ENCODE results near the gene NCOA5. TPM values are rescaled to one million over a fixed set of nuclear protein-coding genes. Genes with fewer than 3 reads are reported as not detected.

NCOA5 gene
- total RNA-seq, 1 donor from 2014 or later = 34.9 TPM

DNA sequence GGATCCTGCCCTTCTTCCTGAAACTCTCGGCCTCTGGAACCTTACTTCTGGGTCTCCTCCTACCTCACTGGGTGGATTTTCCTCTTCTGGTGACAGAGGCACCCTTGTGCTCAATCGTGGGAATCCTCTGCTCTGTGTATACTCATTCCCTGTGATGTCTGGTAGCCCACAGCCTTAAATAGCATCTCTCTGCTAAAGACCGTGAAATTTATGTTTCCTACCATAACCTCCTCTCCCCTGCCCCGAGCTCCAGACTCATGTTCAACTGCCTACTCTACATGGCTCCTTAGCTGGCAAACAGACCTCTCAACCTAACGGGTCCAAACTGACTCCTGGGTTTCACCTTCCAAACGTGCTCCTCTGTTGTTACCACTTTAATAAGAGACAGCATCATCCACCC is 71.2 kb downstream of the NCOA5 start:
- TF ChIP-seq, protein P1, sequence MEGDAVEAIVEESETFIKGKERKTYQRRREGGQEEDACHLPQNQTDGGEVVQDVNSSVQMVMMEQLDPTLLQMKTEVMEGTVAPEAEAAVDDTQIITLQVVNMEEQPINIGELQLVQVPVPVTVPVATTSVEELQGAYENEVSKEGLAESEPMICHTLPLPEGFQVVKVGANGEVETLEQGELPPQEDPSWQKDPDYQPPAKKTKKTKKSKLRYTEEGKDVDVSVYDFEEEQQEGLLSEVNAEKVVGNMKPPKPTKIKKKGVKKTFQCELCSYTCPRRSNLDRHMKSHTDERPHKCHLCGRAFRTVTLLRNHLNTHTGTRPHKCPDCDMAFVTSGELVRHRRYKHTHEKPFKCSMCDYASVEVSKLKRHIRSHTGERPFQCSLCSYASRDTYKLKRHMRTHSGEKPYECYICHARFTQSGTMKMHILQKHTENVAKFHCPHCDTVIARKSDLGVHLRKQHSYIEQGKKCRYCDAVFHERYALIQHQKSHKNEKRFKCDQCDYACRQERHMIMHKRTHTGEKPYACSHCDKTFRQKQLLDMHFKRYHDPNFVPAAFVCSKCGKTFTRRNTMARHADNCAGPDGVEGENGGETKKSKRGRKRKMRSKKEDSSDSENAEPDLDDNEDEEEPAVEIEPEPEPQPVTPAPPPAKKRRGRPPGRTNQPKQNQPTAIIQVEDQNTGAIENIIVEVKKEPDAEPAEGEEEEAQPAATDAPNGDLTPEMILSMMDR (IDR thresholded peaks at IDR 0.05; ENCODE audit: unreplicated experiment) = no peak
- peaks cover 10% of the 10 kb centered on the region for H3K27me3 Mint-ChIP-seq (ENCODE audit: unreplicated experiment)
- no peak overlapping the region for H3K27ac Mint-ChIP-seq (ENCODE audit: unreplicated experiment)

DNA sequence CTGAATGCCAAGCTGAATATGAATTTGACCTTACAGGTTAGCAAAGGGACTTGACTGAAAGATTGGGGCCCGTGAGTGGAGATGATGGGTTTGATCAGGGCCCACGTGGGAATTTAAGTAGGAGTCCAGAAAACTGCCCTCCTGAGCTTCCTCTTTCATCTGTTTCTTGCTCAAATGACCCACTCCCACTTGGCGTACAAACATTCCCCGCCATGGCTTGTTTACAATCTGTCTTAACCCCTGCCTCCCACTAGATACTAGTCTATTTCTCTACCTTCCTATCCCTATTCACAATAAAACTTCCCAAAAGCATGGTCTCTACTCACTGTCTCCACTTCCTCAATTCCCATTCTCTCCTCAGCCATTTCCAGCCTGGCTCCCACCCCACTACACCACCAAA is 71.7 kb downstream of the NCOA5 start:
- TF ChIP-seq, protein P1 (IDR thresholded peaks at IDR 0.05; ENCODE audit: unreplicated experiment) = no peak
- Mint-ChIP-seq H3K36me3 (ENCODE audit: low read depth, unreplicated experiment) (peaks cover 6% of the 10 kb centered on the region), H3K4me1 (ENCODE audit: unreplicated experiment) (peaks cover 13% of the 10 kb centered on the region), H3K27ac (ENCODE audit: unreplicated experiment) (no peak overlapping the region), H3K4me3 (ENCODE audit: unreplicated experiment) (peak overlapping the region; percentile 11), H3K9me3 (ENCODE audit: unreplicated experiment) (no peaks in the 10 kb centered on the region), H3K27me3 (ENCODE audit: unreplicated experiment) (peaks cover 10% of the 10 kb centered on the region)
- DNase-seq (ENCODE audit: low spot score) = no peak

More for the DNA sequence above, 71.2 kb downstream of the NCOA5 start:
- H3K4me3 Mint-ChIP-seq (ENCODE audit: unreplicated experiment) = peak overlapping the region; percentile 11
- no peak for DNase-seq (ENCODE audit: low spot score)
- peaks cover 6% of the 10 kb centered on the region for H3K36me3 Mint-ChIP-seq (ENCODE audit: low read depth, unreplicated experiment)
- H3K4me1 Mint-ChIP-seq (ENCODE audit: unreplicated experiment) = peaks cover 13% of the 10 kb centered on the region
- H3K9me3 Mint-ChIP-seq (ENCODE audit: unreplicated experiment) = no peaks in the 10 kb centered on the region

DNA sequence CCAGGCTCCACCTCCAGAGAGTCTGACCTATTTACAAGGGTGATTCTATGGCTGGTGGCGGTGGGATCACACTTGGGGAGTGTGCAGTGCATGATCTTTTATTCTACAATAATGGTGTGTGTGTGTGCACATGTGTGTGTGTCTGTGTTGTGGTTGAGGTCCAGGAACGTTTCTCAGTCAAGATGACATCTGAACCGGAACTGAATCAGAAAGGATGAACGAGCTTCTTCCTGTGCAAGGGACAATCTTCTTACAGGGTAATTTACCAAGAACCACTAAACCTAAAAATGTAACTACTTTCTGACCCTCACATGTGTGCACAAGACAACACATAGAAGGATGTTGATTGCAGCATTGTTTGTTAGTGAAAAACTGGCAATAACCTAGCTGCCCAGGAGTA is 72.5 kb downstream of the NCOA5 start:
- Mint-ChIP-seq H3K4me3 (ENCODE audit: unreplicated experiment) (no peak overlapping the region), H3K4me1 (ENCODE audit: unreplicated experiment) (peaks cover 13% of the 10 kb centered on the region), H3K9me3 (ENCODE audit: unreplicated experiment) (no peaks in the 10 kb centered on the region), H3K27ac (ENCODE audit: unreplicated experiment) (no peak overlapping the region), H3K27me3 (ENCODE audit: unreplicated experiment) (peaks cover 10% of the 10 kb centered on the region), H3K36me3 (ENCODE audit: low read depth, unreplicated experiment) (peaks cover 6% of the 10 kb centered on the region)
- no peak for DNase-seq (ENCODE audit: low spot score)
- TF ChIP-seq, protein P1 (IDR thresholded peaks at IDR 0.05; ENCODE audit: unreplicated experiment) = no peak

DNA sequence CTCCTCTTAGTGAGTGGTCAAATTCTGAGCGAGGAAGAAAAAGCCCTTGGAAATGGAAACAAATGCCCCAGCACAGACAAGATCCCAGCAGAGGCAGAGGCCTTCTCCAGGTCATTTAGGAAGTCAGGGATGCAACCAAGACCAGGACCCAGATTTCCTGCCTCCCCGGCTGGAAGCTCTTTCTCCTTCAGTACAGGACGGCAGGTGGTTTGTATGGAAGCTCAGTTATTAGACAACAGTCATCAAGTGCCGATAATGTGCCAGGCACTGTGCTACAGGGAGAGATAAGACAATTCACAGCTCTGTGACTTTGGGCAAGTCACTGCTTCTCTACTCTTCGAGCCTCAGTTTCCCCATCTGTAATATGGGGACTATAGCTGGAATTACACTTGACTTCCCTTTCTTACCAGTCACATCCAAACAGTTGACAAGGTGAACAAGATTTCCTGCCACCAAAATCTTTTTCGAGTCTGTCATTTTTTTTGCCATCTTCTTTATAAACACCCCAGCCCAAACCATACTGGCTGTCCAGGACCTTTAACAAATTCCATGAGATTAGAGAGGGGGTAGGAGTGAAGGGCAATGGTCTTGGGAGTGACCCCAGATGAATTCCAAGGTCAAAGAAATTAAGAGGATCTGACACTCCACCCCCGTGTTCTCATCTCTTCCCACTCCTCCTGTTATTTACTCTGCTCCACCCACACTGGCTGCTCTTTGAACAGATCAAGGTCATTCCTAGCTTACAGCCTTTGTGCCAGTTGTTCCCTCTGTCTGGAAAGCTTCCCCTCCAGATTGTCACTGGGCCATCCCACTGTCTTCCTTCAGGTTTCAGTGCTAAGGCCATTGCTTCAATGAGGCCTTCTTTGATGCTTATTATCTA is 75.0 kb downstream of the NCOA5 start:
- peaks cover 13% of the 10 kb centered on the region for H3K36me3 Mint-ChIP-seq (ENCODE audit: low read depth, unreplicated experiment)
- peak overlapping the region; percentile 44 for H3K27ac Mint-ChIP-seq (ENCODE audit: unreplicated experiment)
- H3K4me1 Mint-ChIP-seq (ENCODE audit: unreplicated experiment) = peaks cover 7% of the 10 kb centered on the region

More for the DNA sequence above, 75.0 kb downstream of the NCOA5 start:
- H3K9me3 Mint-ChIP-seq (ENCODE audit: unreplicated experiment) = no peaks in the 10 kb centered on the region
- H3K27me3 Mint-ChIP-seq (ENCODE audit: unreplicated experiment) = peaks cover 16% of the 10 kb centered on the region
- TF ChIP-seq, protein P1 (IDR thresholded peaks at IDR 0.05; ENCODE audit: unreplicated experiment) = no peak
- DNase-seq (ENCODE audit: low spot score) = no peak
- no peak overlapping the region for H3K4me3 Mint-ChIP-seq (ENCODE audit: unreplicated experiment)

Data from endothelial cell (in vitro differentiated cells).